Smooth muscle cell (in vitro differentiated cells): ENCODE data around the gene DIPK2A. TPM values are rescaled to one million over a fixed set of nuclear protein-coding genes. Genes with fewer than 3 reads are reported as not detected.

ENCODE experiments used
- DNase-seq: peaks from one replicate; lab custom pipeline; 2025; ENCODE audit not compliant: unreplicated experiment; lab: John Stamatoyannopoulos, UW
- H2AFZ ChIP-seq: fragments of 200-600 bp; sonication (generic); 2 replicates; pipeline ENCODE4 v1.6.0; 2016; ENCODE audit warnings: antibody characterized with exemption, low read depth, mild to moderate bottlenecking
- H3F3A ChIP-seq: fragments of 200-600 bp; sonication (generic); 2 replicates; pipeline ENCODE4 v1.6.0; 2017; ENCODE audit warnings: antibody characterized with exemption, low read depth
- H3K27ac ChIP-seq: fragments of 200-600 bp; sonication (generic); 2 replicates; pipeline ENCODE4 v1.5.1; 2016; ENCODE audit warnings: low read depth, mild to moderate bottlenecking
- H3K27me3 ChIP-seq: fragments of 200-600 bp; sonication (generic); 2 replicates; pipeline ENCODE4 v1.6.1; 2016; ENCODE audit warnings: low read depth, mild to moderate bottlenecking
- H3K36me3 ChIP-seq: fragments of 200-600 bp; sonication (generic); 2 replicates; pipeline ENCODE4 v1.5.1; 2016; ENCODE audit warnings: low read depth
- H3K4me1 ChIP-seq: fragments of 200-600 bp; sonication (generic); 2 replicates; pipeline ENCODE4 v1.5.1; 2016; ENCODE audit warnings: low read depth
- H3K4me2 ChIP-seq: fragments of 200-600 bp; sonication (generic); 2 replicates; pipeline ENCODE4 v1.6.0; 2016; ENCODE audit warnings: mild to moderate bottlenecking
- H3K4me3 ChIP-seq: fragments of 200-600 bp; sonication (generic); 2 replicates; pipeline ENCODE4 v1.5.1; 2016; ENCODE audit warnings: mild to moderate bottlenecking
- H3K79me2 ChIP-seq: fragments of 200-600 bp; sonication (generic); 2 replicates; pipeline ENCODE4 v1.6.0; 2016; ENCODE audit warnings: low read depth, mild to moderate bottlenecking
- H3K9ac ChIP-seq: fragments of 200-600 bp; sonication (generic); 2 replicates; pipeline ENCODE4 v1.6.0; 2016; ENCODE audit warnings: low read depth
- H3K9me3 ChIP-seq: fragments of 200-600 bp; sonication (generic); replicated peaks from 2 replicates; pipeline ENCODE4 v1.5.1; 2016; ENCODE audit warnings: low read depth
- H4K20me1 ChIP-seq: fragments of 200-600 bp; sonication (generic); 2 replicates; pipeline ENCODE4 v1.6.0; 2016; ENCODE audit warnings: low read depth
- WGBS: methylation state at CpG from one replicate; pipeline ENCODE4 v1.1.7; 2016; ENCODE audit warnings: low lambda C conversion rate; 5-methylcytosine and 5-hydroxymethylcytosine counted together
- polyA plus RNA-seq: library from polyadenylated mRNA; unstranded; fragments of >200 nt; fragmentation: Nextera tagmentation; extraction: Ambion mirVana; gene quantifications from 2 replicates; pipeline ENCODE4 v1.2.1, GENCODE V29; 2016
- total RNA-seq: library from RNA; depleted of rRNA; stranded (reverse); fragments of >200 nt; gene quantifications from 2 replicates; pipeline ENCODE4 v1.2.3, GENCODE V29; 2014
- TF ChIP-seq, protein P1 (sequence below): fragments of 200-600 bp; sonication (generic); IDR thresholded peaks from 2 replicates; pipeline ENCODE4 v1.5.1; 2017; ENCODE audit warnings: borderline replicate concordance, mild to moderate bottlenecking, antibody characterized with exemption; ENCODE audit not compliant: insufficient read depth, poor library complexity, severe bottlenecking

DIPK2A gene
- total and polyA plus RNA-seq, 2 experiments from 2014 or later: 67.8 to 133 TPM

GRCh38 chr3:143970773-143971358 is 757 bp upstream of the DIPK2A start:
- H4K20me1 ChIP-seq: peaks cover 30% of the 10 kb centered on the region
- no peaks in the 10 kb centered on the region for H3K36me3 ChIP-seq
- peak overlapping the region; percentile 95 for H3K9ac ChIP-seq
- TF ChIP-seq, protein P1, sequence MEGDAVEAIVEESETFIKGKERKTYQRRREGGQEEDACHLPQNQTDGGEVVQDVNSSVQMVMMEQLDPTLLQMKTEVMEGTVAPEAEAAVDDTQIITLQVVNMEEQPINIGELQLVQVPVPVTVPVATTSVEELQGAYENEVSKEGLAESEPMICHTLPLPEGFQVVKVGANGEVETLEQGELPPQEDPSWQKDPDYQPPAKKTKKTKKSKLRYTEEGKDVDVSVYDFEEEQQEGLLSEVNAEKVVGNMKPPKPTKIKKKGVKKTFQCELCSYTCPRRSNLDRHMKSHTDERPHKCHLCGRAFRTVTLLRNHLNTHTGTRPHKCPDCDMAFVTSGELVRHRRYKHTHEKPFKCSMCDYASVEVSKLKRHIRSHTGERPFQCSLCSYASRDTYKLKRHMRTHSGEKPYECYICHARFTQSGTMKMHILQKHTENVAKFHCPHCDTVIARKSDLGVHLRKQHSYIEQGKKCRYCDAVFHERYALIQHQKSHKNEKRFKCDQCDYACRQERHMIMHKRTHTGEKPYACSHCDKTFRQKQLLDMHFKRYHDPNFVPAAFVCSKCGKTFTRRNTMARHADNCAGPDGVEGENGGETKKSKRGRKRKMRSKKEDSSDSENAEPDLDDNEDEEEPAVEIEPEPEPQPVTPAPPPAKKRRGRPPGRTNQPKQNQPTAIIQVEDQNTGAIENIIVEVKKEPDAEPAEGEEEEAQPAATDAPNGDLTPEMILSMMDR: no peak
- H2AFZ ChIP-seq: peak overlapping the region; percentile 97
- peaks cover 43% of the 10 kb centered on the region for H3K79me2 ChIP-seq
- no peaks in the 10 kb centered on the region for H3F3A ChIP-seq
- no peaks in the 10 kb centered on the region for H3K27me3 ChIP-seq
- peak overlapping the region; percentile 94 for H3K4me2 ChIP-seq
- DNase-seq: peak; percentile 61
- no peaks in the 10 kb centered on the region for H3K9me3 ChIP-seq
- H3K4me1 ChIP-seq: peaks cover 23% of the 10 kb centered on the region
- H3K4me3 ChIP-seq: peak overlapping the region; percentile 94
- WGBS: under 1% methylated on average over 37 of the region's 37 CpGs
- peak overlapping the region; percentile 97 for H3K27ac ChIP-seq

- Histone ChIP-seq H4K20me1 (peaks cover 30% of the 10 kb centered on the region), H3K27me3 (no peaks in the 10 kb centered on the region), H3K4me2 (peak overlapping the region; percentile 94), H2AFZ (peak overlapping the region; percentile 16), H3F3A (no peaks in the 10 kb centered on the region), H3K9me3 (no peaks in the 10 kb centered on the region), H3K27ac (peak overlapping the region; percentile 97), H3K36me3 (no peaks in the 10 kb centered on the region), H3K9ac (peak overlapping the region; percentile 95), H3K4me1 (peaks cover 34% of the 10 kb centered on the region), H3K79me2 (peaks cover 56% of the 10 kb centered on the region), H3K4me3 (peak overlapping the region; percentile 94)
- WGBS: 1% methylated on average over 26 of the region's 42 CpGs
- TF ChIP-seq, protein P1: no peak
- peak; percentile 68 for DNase-seq
Measured at GRCh38 chr3:143972155-143972504, 507 bp downstream of the DIPK2A start.

GRCh38 chr3:143972505-143973258 is 1.1 kb downstream of the DIPK2A start:
- Histone ChIP-seq H3K4me1 (peaks cover 39% of the 10 kb centered on the region), H4K20me1 (peaks cover 35% of the 10 kb centered on the region), H3K9me3 (no peaks in the 10 kb centered on the region), H3K27me3 (no peaks in the 10 kb centered on the region), H2AFZ (peak overlapping the region; percentile 52), H3K36me3 (no peaks in the 10 kb centered on the region), H3K4me3 (peak overlapping the region; percentile 94), H3F3A (no peaks in the 10 kb centered on the region), H3K27ac (peak overlapping the region; percentile 97), H3K4me2 (peak overlapping the region; percentile 94), H3K9ac (peak overlapping the region; percentile 95), H3K79me2 (peaks cover 61% of the 10 kb centered on the region)
- under 1% methylated on average over 83 of the region's 83 CpGs for WGBS
- peak; percentile 52 for DNase-seq
- TF ChIP-seq, protein P1: peak; percentile 36
